GM12891 (cell line): ENCODE data around the gene ABCC3.

Source experiments
- PAX5 ChIP-seq: IDR thresholded peaks from 2 replicates; pipeline ENCODE4 v1.6.1; 2011; ENCODE audit warnings: low read length, moderate library complexity, mild to moderate bottlenecking; ENCODE audit not compliant: insufficient read depth, severe bottlenecking
- POLR2A ChIP-seq: IDR thresholded peaks from 2 replicates; pipeline ENCODE4 v1.6.1; 2011; ENCODE audit warnings: low read depth, low read length, control low read depth
- POLR2AphosphoS5 ChIP-seq: IDR thresholded peaks from 2 replicates; pipeline ENCODE4 v1.6.1; 2011; ENCODE audit warnings: low read depth, low read length, control low read depth
- POU2F2 ChIP-seq: IDR thresholded peaks from 2 replicates; pipeline ENCODE4 v1.6.1; 2011; ENCODE audit warnings: low read depth, mild to moderate bottlenecking, control low read depth, low read length, moderate library complexity
- SPI1 ChIP-seq: IDR thresholded peaks from 2 replicates; pipeline ENCODE4 v1.6.1; 2011; ENCODE audit warnings: low read depth, low read length, control low read depth
- TAF1 ChIP-seq: IDR thresholded peaks from 2 replicates; pipeline ENCODE4 v1.6.1; 2011; ENCODE audit warnings: low read depth, low read length, control low read depth

GRCh38 chr17:50666316-50666715 lies 31.6 kb downstream of the ABCC3 start:
- TF ChIP-seq POLR2A (no peak), TAF1 (no peak), POLR2AphosphoS5 (no peak), SPI1 (no peak), POU2F2 (no peak), PAX5 (no peak)
